Non-pigmented ciliary epithelial cell (primary cell): Measurements from ENCODE around the gene MGAT4D.
A peak's percentile ranks its signal among the peaks of the same experiment; 100 is the strongest.
"Not testable (repeated sequence)": the region's sequence is repeated elsewhere in the genome, so short reads cannot be mapped to it uniquely, and the experiment has no call there.

ENCODE experiments used
- DNase-seq: peaks from one replicate; pipeline ENCODE4 v3.0.0-alpha.2; 2010; ENCODE audit warnings: low read depth

Gene MGAT4D

DNA sequence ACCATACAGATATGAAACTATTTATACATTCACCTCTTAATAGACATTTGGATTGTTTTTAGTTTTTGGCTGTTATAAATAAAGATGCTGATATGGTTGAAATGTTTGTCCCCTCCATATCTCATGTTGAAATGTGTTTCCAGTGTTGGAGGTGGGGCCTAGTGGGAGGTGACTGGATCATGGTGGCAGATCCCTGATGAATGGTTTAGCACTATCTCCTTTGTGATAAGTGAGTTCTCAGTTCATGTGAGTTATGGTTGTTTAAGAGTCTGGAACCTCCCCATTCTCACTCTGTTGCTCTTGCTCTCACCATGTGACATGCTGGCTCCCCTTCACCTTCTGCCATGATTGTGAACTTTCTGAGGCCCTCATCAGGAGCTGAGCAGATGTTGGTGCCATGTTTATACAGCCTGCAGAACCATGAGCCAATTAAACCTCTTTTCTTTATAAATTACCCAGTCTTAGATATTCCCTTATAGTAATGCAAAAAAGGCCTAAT is 58.4 kb downstream of the MGAT4D start:
- no peak for DNase-seq

DNA sequence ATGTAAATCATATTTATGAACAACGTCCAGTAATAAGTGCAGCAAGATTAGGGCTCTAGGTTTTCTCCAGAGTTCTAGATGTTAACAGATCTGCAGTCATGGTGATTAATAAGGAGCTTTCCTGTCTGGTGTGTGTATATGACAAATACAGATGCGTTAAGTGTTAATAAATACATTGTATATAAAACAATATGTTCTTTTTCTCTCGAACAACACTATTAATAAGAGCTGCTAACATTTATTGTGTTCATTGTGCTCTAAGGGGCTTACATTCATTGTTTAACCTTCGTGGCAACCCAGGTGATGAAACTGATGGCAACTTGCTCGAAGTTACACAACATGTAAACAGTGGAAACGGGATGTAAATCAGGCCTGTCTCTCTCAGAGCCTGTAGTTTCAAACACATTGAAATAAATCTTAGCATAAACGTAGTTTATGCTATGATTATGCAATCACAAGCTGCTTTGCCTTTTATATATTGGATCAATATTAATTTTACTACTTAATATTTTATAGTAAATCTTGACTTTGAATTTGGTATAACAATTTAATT is 70.1 kb downstream of the MGAT4D start:
- no peak for DNase-seq

- peak; percentile 6 for DNase-seq
These were observed 70.8 kb downstream of the MGAT4D start, which contains the start of gene CLGN for GRCh38 chr4:140427106-140427918. CLGN (minus strand) TSS chr4:140427648; CDS start chr4:140413078, 14,570 bp downstream.

DNA sequence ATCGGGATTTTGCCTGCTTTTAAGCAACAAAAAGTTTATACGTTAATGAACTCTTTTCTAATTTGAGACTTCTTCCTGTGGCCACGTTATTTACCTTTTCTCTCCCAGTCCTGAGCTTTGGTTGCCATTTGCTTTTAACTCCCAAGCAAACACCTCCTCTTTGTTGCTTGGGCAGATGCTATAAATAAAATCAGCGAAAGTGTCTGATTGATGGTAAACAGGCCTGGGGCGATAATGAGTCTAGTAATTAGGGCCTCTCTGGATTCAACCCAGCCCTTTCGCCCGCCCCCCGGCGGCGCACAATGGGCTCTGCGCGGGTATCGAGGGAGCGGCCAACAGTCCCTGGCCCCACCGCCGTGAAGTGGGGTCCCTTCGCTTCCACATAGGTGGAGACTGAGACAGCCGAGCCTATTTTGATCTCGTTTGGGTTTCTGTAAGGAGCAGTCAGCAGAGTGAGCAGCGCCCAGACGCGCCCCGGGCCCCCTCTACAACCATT is 71.4 kb downstream of the MGAT4D start:
- no peak for DNase-seq

DNA sequence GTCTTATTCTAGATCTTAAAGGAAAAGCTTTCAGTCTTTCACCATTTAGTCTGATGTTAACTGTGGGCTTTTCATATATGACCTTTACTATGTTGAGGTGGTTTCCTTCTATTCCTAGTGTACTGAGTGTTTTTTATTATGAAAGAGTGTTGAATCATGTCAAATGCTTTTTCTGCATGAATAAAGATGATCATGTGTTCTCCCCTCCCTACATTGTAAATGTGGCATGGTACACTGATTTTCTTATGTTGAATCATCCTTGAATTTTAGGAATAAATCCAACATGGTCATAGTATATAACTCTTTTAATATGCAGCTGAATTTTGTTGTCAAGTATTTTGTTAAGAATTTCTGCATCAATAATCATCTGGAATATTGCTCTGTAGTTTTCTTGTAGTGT is 75.0 kb downstream of the MGAT4D start:
- DNase-seq, result peak; percentile 3

GRCh38 chr4:140413130-140413969 is 84.7 kb downstream of the MGAT4D start:
- not testable (repeated sequence) for DNase-seq

DNA sequence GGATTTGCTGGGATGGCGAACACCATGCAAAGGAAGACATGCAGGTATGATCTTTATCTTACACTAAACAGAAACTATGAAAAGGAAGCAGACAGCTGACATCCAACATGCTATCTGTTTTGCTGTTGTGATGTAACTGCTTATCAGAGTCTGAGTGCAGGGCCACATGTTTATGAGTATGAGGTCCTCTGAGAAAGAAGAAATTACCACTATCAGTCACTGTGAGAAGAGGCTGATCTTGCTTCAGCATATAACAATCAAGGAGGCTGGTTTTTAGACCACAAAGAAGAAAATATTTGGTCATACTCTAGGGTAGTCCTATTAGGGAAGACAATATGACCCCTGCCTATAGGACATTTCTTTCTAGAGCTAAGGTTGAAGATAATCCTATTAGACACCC is 89.1 kb downstream of the MGAT4D start:
- DNase-seq, result no peak

GRCh38 chr4:140406292-140406691 is 91.8 kb downstream of the MGAT4D start:
- no peak for DNase-seq

GRCh38 chr4:140400111-140400510 is 98.0 kb downstream of the MGAT4D start:
- DNase-seq, result no peak

DNA sequence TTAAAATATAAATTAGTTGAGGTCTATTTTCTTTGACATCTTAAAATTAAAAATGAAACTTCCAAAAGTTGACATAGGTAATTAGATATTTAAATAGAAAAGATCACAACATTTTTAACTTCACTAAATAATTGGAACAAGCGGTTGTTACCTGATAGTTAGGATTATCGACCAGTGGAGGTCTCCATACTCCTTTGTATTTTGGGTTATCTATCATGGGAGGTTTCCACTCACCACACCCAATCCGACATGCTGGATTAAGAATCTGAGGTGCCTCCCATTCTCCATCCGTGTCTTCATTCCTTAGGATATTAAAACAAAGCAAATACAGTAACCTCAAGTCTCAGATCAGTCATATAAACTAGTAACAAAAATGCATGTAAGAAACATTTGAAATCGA is 102.4 kb downstream of the MGAT4D start:
- DNase-seq, result no peak
